ENCODE data around the gene BCL2L11.

Gene BCL2L11

DNA sequence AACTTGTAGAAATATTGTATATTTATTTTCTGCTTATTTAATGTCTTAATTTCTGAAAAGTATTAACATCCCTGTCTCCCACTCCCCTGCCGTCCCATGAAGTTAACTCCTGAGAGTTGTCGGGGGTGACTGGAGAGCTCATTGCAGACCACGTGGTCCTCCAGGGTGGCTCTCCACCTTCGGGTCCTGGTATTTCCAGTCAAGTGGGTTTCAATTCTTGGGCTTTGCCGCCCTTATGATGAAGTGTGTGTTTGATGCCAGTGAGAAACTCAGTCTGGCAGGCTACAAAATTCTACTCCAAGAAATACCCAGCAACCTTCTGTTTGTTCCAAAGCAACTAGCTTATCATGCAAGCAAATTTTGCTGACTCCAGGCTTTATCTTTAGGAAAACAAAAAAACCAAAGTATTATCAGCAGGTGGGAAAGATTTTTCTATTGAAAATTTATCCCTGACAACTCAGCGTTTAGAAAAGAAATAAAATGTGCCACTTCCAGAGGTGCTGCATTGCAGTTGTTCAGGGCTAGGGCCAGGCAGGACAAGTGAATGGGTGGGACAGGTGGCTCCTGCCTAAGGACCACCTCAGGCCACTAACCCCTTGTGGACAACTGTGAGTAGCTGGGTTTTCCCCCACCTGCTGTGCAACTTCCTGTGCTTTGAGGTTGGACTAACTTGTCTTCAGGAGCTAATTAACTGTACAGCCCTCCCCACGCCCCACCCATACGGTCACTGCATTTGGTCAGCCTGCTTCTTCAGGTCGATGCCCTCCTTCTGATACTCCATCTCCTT is 46.6 kb downstream of the BCL2L11 start:
- Mint-ChIP-seq H3K36me3 (peaks cover 10% of the 10 kb centered on the region), H3K9me3 (no peaks in the 10 kb centered on the region), H3K27me3 (no peaks in the 10 kb centered on the region), H3K4me3 (no peak overlapping the region), H3K27ac (no peak overlapping the region), H3K4me1 (peaks cover 34% of the 10 kb centered on the region)

DNA sequence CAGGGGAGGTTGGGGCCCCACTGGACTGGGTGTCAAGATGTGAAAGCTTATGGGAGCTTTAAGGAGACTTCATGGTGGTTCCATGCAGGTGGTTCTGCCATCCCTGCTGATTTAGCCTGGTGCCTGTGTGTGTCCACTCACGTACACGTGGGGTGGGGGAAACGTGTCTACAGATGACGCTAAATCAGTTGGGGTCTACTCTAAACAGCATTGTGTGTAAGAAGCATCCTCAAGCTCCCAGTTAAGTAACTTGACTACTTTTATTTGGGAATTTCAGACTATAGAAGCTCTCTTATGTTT is 47.1 kb downstream of the BCL2L11 start:
- Mint-ChIP-seq H3K27me3 (no peaks in the 10 kb centered on the region), H3K4me3 (no peak overlapping the region), H3K27ac (no peak overlapping the region), H3K4me1 (peaks cover 30% of the 10 kb centered on the region), H3K36me3 (peaks cover 6% of the 10 kb centered on the region), H3K9me3 (no peaks in the 10 kb centered on the region)

DNA sequence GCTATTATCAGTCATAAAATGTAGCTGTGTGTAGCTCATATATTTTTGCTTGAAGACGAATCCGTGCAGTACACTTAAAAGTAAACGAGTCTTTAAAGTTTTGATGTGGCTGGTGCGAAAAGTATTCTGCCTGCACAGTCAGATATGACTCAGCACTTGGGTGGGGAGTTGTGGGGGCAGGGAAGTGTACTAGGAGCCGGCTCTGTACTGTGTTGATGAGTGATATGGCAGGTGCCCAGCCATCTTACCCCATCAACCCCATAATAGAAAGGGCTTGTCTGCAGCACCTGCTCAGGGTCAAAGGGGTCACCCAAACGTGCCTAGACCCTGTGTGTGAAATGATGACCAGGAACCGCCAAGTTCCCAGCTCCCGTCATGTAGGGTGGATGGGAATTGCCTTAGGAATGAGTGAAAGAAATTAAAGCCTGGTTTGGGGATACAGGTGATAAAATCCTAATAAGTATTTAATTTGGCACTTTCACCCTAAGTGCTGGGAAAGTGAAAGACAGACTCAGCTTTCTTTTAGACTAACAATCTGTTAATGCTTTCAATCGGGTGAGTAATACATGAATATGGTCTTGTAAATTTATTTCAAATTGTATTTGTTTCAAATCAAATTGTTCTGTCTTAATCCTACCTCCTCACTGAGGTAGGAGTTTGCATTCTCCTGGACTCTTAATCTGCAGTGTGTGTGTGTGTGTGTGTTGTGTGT is 48.0 kb downstream of the BCL2L11 start:
- H3K9me3 Mint-ChIP-seq, result no peaks in the 10 kb centered on the region
- peaks cover 25% of the 10 kb centered on the region for H3K4me1 Mint-ChIP-seq
- H3K36me3 Mint-ChIP-seq, result peaks cover 6% of the 10 kb centered on the region
- H3K4me3 Mint-ChIP-seq, result no peak overlapping the region
- peak overlapping the region; percentile 43 for H3K27ac Mint-ChIP-seq
- no peaks in the 10 kb centered on the region for H3K27me3 Mint-ChIP-seq

DNA sequence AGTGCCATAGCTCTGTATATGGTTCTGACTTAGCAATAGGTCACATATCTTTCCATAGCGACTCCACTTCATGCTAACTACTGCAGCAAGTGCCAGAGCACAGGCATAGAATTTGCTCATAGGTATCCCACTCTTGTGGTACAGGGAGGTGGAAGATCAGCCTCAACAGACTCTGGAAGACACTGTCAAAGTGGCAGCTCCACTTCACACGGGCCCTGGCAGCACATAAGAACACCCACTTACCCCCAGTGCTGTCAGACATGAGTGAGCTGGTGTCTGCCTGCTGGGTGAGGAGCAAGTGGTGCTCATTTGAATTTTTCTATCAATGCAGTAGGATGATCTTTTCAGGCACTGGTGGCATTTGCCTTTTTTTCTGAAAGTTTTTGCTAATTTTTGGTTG is 48.6 kb downstream of the BCL2L11 start:
- Mint-ChIP-seq H3K36me3 (peaks cover 6% of the 10 kb centered on the region), H3K4me1 (peaks cover 25% of the 10 kb centered on the region), H3K27me3 (no peaks in the 10 kb centered on the region), H3K9me3 (no peaks in the 10 kb centered on the region), H3K4me3 (no peak overlapping the region), H3K27ac (peak overlapping the region; percentile 73)

DNA sequence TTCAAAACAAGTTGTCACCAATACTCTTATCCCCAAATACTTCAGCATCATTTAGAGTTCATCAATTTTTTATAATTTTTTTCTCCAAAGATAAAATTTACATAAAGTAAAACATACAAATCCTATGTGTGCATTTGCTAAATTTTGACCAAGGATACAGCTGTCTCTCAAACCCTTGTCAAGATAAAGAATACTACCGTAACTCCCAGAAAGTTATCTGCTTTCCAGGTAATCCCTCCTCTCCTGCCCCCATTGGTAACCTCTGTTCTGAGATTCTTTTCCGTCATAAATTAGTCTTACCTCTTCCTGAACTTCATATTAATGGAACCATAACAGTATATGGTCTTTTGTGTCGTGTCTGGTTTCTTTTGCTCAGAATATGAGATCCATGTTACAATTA is 49.2 kb downstream of the BCL2L11 start:
- Mint-ChIP-seq H3K4me3 (no peak overlapping the region), H3K4me1 (peaks cover 25% of the 10 kb centered on the region), H3K27ac (no peak overlapping the region), H3K9me3 (no peaks in the 10 kb centered on the region), H3K36me3 (peaks cover 4% of the 10 kb centered on the region), H3K27me3 (peaks cover 3% of the 10 kb centered on the region)

DNA sequence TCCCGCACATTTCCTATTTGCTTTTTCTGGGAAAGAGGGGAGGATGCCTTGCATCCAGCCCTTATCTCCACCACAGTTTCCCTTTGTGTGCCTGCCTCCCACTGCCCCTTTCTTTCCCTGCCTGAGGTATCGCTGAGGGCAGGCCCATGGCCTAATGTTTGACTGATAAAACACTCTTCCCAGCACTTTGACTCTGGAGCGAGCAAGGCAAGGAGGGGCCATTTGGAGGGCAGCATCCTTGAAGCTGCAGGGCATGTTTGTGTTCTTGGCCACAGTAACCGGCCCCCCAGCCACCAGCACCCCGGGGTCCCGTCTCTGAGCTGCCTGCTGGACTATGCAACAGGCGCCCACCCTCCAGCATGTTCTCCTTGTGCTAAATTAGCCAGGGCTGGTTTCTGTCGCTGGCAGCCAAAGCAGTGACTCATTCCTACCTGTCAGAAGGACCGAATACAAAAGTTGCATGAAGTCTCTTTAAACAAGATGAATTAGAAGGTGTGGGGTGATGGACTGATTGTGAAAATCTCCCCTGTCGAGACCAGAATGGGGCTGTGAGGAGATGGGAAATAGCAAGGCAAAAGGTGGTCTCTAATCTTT is 50.7 kb downstream of the BCL2L11 start:
- H3K4me3 Mint-ChIP-seq, result no peak overlapping the region
- H3K36me3 Mint-ChIP-seq, result no peaks in the 10 kb centered on the region
- peaks cover 25% of the 10 kb centered on the region for H3K4me1 Mint-ChIP-seq
- peaks cover 3% of the 10 kb centered on the region for H3K27me3 Mint-ChIP-seq
- no peaks in the 10 kb centered on the region for H3K9me3 Mint-ChIP-seq
- H3K27ac Mint-ChIP-seq, result no peak overlapping the region

DNA sequence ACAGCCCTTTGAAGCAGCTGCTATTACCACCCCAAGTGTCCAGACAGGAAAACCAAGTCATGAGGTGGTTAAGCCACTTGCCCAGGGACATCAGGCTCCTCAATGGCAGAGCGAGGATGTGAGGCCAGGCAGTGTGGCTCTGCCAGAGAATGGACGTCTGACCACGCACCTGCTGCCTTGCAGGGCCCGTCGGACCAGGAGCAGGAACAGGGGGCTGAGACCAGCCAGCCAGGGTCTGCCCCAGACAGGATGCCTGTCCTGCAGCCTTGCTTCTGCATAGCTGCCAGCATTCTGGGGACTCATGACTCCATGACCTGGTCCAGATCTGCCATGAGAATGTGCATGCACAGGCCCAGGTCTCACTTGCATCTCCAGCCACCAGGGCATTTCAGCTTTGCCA is 52.0 kb downstream of the BCL2L11 start:
- H3K36me3 Mint-ChIP-seq, result no peaks in the 10 kb centered on the region
- H3K27me3 Mint-ChIP-seq, result peaks cover 3% of the 10 kb centered on the region
- no peaks in the 10 kb centered on the region for H3K9me3 Mint-ChIP-seq
- H3K4me1 Mint-ChIP-seq, result peaks cover 19% of the 10 kb centered on the region
- no peak overlapping the region for H3K27ac Mint-ChIP-seq
- H3K4me3 Mint-ChIP-seq, result no peak overlapping the region

DNA sequence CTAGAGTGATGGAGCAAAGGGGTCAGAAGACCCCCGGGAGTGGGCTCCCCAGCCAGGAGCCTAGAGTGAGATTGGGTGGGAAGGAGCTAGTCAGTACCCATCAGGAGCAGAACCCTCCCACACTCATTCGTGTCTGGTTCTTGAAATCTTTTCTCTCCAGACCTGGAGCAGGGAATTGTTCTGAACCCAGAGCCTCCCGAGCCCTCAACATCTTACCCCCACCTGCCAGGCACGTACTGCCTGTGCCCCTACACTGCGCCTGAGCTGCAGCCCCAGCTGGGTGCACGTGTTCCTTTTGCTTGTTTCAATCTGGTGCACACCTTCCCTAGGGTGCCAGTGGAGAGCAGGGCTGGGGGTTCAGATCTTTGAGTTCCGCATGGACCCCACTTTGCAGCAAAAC is 52.6 kb downstream of the BCL2L11 start:
- no peaks in the 10 kb centered on the region for H3K9me3 Mint-ChIP-seq
- H3K4me3 Mint-ChIP-seq, result no peak overlapping the region
- H3K27ac Mint-ChIP-seq, result no peak overlapping the region
- H3K36me3 Mint-ChIP-seq, result no peaks in the 10 kb centered on the region
- peaks cover 13% of the 10 kb centered on the region for H3K4me1 Mint-ChIP-seq
- peaks cover 3% of the 10 kb centered on the region for H3K27me3 Mint-ChIP-seq

DNA sequence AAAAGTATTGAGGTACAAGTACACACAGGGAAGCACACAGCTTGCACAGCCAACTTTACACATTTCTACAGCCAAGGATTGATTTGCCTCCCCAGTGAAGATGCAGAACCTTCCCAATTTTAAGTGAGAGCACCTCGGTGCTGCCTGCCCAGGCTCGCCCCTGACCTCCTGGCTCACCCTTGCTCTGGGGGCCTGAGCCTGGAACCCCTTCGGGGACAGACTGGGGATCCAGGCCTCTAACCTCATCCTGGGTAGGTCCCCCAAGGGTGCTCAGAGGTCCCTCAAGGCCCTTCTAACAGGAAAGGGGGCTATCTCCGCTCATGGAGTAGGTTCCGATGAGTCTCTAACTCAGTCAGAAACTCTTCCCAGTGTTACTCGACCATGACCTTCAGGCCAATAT is 53.1 kb downstream of the BCL2L11 start:
- peaks cover 8% of the 10 kb centered on the region for H3K4me1 Mint-ChIP-seq

DNA sequence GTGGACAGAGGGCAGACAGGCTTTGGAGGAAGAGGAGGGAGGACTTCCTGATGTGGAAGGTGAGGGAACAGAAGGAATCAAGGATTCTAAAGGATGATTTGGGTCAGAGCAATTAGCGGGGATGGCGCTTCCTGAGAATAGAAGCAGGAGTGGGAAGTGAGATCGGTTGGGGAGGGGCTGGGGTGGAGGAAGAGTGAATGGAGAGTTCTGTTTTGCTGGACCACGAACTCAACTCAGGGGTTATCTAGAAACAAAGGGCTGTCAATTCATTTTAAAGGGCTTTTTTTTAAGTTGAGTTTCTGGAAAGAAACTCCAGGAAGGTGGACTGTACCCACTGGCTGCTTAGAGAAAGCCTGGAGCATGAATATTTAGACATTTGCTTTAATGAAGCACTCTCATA is 54.9 kb downstream of the BCL2L11 start:
- H3K4me3 Mint-ChIP-seq, result no peak overlapping the region
- no peak overlapping the region for H3K27ac Mint-ChIP-seq
- H3K9me3 Mint-ChIP-seq, result no peaks in the 10 kb centered on the region
- H3K4me1 Mint-ChIP-seq, result no peaks in the 10 kb centered on the region
- no peaks in the 10 kb centered on the region for H3K36me3 Mint-ChIP-seq
- peaks cover 3% of the 10 kb centered on the region for H3K27me3 Mint-ChIP-seq

More for the DNA sequence above, 53.1 kb downstream of the BCL2L11 start:
- no peaks in the 10 kb centered on the region for H3K36me3 Mint-ChIP-seq
- H3K27me3 Mint-ChIP-seq, result peaks cover 3% of the 10 kb centered on the region
- no peaks in the 10 kb centered on the region for H3K9me3 Mint-ChIP-seq
- no peak overlapping the region for H3K27ac Mint-ChIP-seq
- no peak overlapping the region for H3K4me3 Mint-ChIP-seq

DNA sequence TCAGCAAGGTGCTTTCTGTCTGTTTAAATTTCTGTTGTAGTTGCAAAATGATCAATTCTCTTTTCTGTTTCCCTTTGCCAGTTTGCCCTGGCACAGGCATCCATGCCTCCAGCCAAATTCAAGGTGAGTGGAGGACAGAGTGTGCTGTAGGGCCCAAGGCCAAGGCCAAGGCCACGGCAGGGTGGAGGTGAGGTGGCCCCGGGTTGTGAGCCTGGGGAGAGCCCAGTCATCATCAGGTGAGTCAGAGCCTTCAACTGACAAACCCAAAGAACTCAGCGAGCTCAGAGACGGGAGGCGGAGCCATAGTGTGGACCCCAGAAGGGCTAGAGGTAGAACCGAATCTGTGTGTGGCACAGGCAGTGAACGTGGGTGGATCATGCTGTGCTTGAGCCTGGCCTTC is 55.7 kb downstream of the BCL2L11 start:
- H3K9me3 Mint-ChIP-seq, result no peaks in the 10 kb centered on the region
- no peaks in the 10 kb centered on the region for H3K36me3 Mint-ChIP-seq
- peaks cover 3% of the 10 kb centered on the region for H3K27me3 Mint-ChIP-seq
- H3K4me1 Mint-ChIP-seq, result no peaks in the 10 kb centered on the region
- no peak overlapping the region for H3K4me3 Mint-ChIP-seq
- H3K27ac Mint-ChIP-seq, result no peak overlapping the region

DNA sequence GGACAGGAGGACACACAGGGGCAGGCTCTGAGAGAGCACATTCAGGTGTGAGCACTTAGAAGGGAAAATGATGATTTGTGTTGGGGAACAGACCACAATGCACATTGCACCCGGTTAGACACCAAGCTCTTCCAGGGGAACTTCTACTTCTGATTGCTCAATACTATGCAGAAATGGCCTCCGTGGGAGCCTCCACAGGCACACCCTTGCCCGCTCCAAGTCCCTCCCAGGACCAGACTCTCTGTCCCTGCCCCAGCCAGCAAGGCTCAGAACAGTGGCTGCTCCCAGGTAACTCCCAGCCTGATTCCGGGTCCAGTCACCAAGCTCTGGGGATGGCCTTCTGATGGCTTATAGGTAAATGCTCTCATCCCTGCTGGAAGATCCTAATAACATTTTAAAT is 56.2 kb downstream of the BCL2L11 start:
- Mint-ChIP-seq H3K4me1 (no peaks in the 10 kb centered on the region), H3K27ac (no peak overlapping the region), H3K9me3 (no peaks in the 10 kb centered on the region), H3K27me3 (peaks cover 3% of the 10 kb centered on the region), H3K36me3 (no peaks in the 10 kb centered on the region), H3K4me3 (no peak overlapping the region)

DNA sequence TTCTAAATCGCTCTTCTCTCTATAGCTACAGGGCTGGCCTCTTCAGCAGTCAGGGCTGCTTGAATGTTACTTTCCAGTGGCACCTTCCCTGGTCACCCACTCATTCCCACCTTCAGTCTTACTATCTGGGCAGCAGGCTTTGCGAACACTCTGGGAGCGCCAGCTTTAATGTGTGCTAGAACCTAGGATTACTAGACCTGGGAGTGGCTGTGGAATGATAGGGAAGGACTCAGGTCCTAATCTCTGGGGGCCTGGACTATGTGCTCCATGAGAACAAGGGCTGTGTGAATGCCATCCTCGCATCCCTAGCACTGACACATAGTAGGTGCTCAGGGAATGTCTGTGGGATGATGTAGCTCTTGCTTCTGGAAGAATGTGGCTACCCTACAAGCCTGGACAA is 57.6 kb downstream of the BCL2L11 start:
- Mint-ChIP-seq H3K27me3 (peaks cover 3% of the 10 kb centered on the region), H3K27ac (no peak overlapping the region), H3K4me3 (no peak overlapping the region), H3K36me3 (no peaks in the 10 kb centered on the region), H3K9me3 (no peaks in the 10 kb centered on the region), H3K4me1 (no peaks in the 10 kb centered on the region)

DNA sequence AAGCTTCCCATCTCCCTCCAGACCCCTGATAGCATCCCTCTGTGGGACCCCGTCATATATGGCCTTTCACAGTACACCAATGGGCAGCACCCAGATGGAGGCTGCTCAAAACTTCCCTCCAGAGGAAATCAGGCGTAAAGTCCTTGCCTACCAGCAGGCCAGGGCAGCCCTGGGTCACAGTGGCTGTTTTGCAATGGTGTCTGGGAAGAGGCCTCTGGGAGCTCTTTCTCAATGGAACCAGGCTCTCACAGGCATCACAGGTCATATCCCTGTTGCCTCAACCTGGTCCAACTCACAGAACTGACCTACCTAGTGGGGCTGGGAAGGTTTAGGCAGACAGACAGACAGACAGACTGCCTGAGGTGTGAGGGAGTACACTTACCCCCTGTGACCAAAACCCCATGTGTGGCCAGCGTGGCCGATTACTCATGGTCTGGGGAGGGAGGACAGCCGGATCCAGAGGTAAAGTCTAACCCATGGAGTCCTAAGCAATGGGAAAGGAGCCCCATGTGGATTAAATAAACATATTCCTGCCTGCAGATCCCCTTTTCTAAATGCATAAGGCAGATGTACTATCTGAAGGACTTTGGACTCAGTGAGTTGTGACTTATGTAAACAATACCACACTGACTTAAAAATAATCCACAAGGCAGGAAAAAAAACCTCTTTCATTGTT is 58.2 kb downstream of the BCL2L11 start:
- Mint-ChIP-seq H3K27ac (no peak overlapping the region), H3K36me3 (no peaks in the 10 kb centered on the region), H3K4me3 (no peak overlapping the region), H3K27me3 (peaks cover 3% of the 10 kb centered on the region), H3K4me1 (no peaks in the 10 kb centered on the region), H3K9me3 (no peaks in the 10 kb centered on the region)

DNA sequence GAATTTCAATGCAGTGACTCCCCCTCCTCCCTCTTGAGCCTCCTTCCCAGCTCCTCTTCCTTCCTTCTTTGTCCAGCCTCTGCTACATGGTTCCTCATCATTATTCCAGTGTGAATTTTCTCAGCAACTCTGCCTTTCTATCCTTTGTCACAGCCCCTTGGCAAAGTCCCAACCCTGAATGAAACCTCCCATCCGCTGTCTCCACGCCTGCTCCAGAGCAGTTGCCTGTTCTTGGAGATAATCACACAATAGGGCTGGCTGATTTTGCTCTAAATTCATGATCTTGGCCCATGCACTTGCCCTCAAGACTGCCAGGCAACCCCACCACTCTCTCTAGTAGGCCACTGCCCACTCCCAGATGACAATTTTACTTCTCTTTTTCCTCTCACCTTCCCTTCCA is 61.4 kb downstream of the BCL2L11 start:
- no peaks in the 10 kb centered on the region for H3K4me1 Mint-ChIP-seq
- H3K27me3 Mint-ChIP-seq, result no peaks in the 10 kb centered on the region
- H3K27ac Mint-ChIP-seq, result no peak overlapping the region
- H3K9me3 Mint-ChIP-seq, result no peaks in the 10 kb centered on the region
- H3K4me3 Mint-ChIP-seq, result no peak overlapping the region
- no peaks in the 10 kb centered on the region for H3K36me3 Mint-ChIP-seq

DNA sequence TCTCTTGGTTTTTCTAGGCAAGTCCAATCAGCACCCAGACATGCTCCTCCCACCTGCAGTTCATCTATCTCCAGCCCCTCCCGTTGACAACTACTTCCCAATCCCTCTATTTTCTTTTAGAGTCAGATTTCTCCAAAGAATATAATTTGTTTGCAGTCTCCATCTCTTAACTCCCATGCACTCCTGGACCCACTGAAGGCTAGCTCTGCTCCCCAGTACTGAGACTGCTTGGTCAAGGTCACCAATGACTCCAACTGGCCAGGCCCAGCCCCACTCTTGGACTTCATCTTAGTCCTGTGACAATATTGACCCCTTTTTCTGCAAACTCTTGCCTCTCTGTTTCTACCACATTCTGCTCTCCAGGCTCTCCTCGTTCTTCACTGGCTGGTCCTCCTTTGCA is 62.0 kb downstream of the BCL2L11 start:
- Mint-ChIP-seq H3K4me3 (no peak overlapping the region), H3K27me3 (no peaks in the 10 kb centered on the region), H3K4me1 (no peaks in the 10 kb centered on the region), H3K36me3 (no peaks in the 10 kb centered on the region), H3K9me3 (no peaks in the 10 kb centered on the region), H3K27ac (no peak overlapping the region)

All from activated naive CD4-positive, alpha-beta T cell treated with anti-CD3 and anti-CD28 coated beads, Interleukin-2, amount 50 U/mL, for 24 hours (primary cell).